Endothelial cell of umbilical vein (primary cell): Measurements from ENCODE around the gene FMN2. TPM values are rescaled to one million over a fixed set of nuclear protein-coding genes. Genes with fewer than 3 reads are reported as not detected.

Experiments used
- BruUV-seq: library from RNA; stranded (reverse); fragments of 400-500 nt; replicated peaks from 2 replicates; lab custom pipeline; 2021; lab: Mats Ljungman, UMichigan
- CTCF ChIA-PET: fragments of 300-600, 350-600 bp; sonication (Branson Sonifier 250); formaldehyde crosslinking; loops from one replicate; lab custom pipeline; 2021; ENCODE audit warnings: antibody characterized with exemption, inconsistent platforms; lab: Charles Lee
- POLR2A ChIA-PET: fragments of 300-600, 350-600 bp; sonication (Branson Sonifier 250); formaldehyde crosslinking; loops from one replicate; lab custom pipeline; 2021; ENCODE audit warnings: antibody characterized with exemption, inconsistent platforms; lab: Charles Lee
- DNase-seq: peaks from one replicate; pipeline ENCODE4 v3.0.0-alpha.2; 2011; ENCODE audit warnings: low read depth, low spot score
- FAIRE-seq: peaks from 2 replicates; lab custom pipeline; 2011; peaks lifted over from hg19 to GRCh38; lab: Jason Lieb, UNC
- H2AFZ ChIP-seq: 2 replicates; pipeline ENCODE4 v1.6.0; 2012; ENCODE audit warnings: low read depth, low read length, control low read depth, inconsistent platforms
- H3K27ac ChIP-seq: 2 replicates; pipeline ENCODE4 v1.5.1; 2011; ENCODE audit warnings: low read depth, mild to moderate bottlenecking, control low read depth, low read length, moderate library complexity; ENCODE audit not compliant: insufficient read depth
- H3K27me3 ChIP-seq, 2 experiments: 2 replicates each; pipeline versions ENCODE4 v1.6.0 to v1.6.1; 2011; ENCODE audit warnings: low read length in 2 of 2, mixed read lengths in 1 of 2; ENCODE audit not compliant: control insufficient read depth in 2 of 2, insufficient read depth in 2 of 2
- H3K36me3 ChIP-seq, 2 experiments: 2 replicates in 1 of 2; 3 replicates in 1 of 2; pipeline ENCODE4 v1.5.1; 2011; ENCODE audit warnings: low read length in 2 of 2, mild to moderate bottlenecking in 1 of 2, moderate library complexity in 1 of 2; ENCODE audit not compliant: control insufficient read depth in 2 of 2, insufficient read depth in 2 of 2; ENCODE audit errors: extremely low read depth in 1 of 2
- H3K4me1 ChIP-seq: 3 replicates; pipeline ENCODE4 v1.5.1; 2011; ENCODE audit warnings: mild to moderate bottlenecking, low read length; ENCODE audit not compliant: control insufficient read depth, insufficient read depth; ENCODE audit errors: extremely low read depth
- H3K4me2 ChIP-seq: 2 replicates; pipeline ENCODE4 v1.6.1; 2011; ENCODE audit warnings: low read length, control low read depth, mixed read lengths; ENCODE audit not compliant: insufficient read depth
- H3K4me3 ChIP-seq, 3 experiments: fragments of 200-600 bp in 1 of 3; sonication (generic), shearing (Covaris generic) in 1 of 3; replicated peaks in 1 of 3; 2 replicates each; pipeline ENCODE4 v1.5.1; 2011 to 2016; ENCODE audit warnings: control low read depth in 3 of 3, low read length in 3 of 3, mild to moderate bottlenecking in 2 of 3, inconsistent platforms in 1 of 3, low read depth in 1 of 3, moderate library complexity in 1 of 3; ENCODE audit not compliant: insufficient read depth in 1 of 3
- H3K79me2 ChIP-seq: 2 replicates; pipeline ENCODE4 v1.6.0; 2012; ENCODE audit warnings: low read length, inconsistent platforms; ENCODE audit not compliant: control insufficient read depth, insufficient read depth
- H3K9ac ChIP-seq: replicated peaks from 2 replicates; pipeline ENCODE3; 2011; ENCODE audit warnings: low read length, control low read depth; ENCODE audit not compliant: insufficient read depth; ENCODE audit errors: extremely low read depth
- H3K9me1 ChIP-seq: replicated peaks from 3 replicates; pipeline ENCODE4 v1.6.0; 2011; ENCODE audit warnings: mild to moderate bottlenecking, low read length; ENCODE audit not compliant: control insufficient read depth, insufficient read depth; ENCODE audit errors: extremely low read depth
- H3K9me3 ChIP-seq: replicated peaks from 2 replicates; pipeline ENCODE4 v1.5.1; 2012; ENCODE audit warnings: low read length, inconsistent platforms; ENCODE audit not compliant: control insufficient read depth, insufficient read depth
- H4K20me1 ChIP-seq: replicated peaks from 2 replicates; pipeline ENCODE3; 2011; ENCODE audit warnings: mild to moderate bottlenecking, low read length; ENCODE audit not compliant: control insufficient read depth, insufficient read depth; ENCODE audit errors: extremely low read depth
- CTCF ChIP-seq, 2 donors: IDR thresholded peaks; 1 replicate in 1 of 2; 2 replicates in 1 of 2; pipeline ENCODE4 v1.5.1; 2011; ENCODE audit warnings: low read length in 2 of 2, mild to moderate bottlenecking in 2 of 2, moderate library complexity in 2 of 2, control low read depth in 1 of 2, inconsistent platforms in 1 of 2, low read depth in 1 of 2; ENCODE audit not compliant: insufficient read depth in 1 of 2; ENCODE audit errors: extremely low read depth in 1 of 2
- EZH2 ChIP-seq: IDR thresholded peaks from 2 replicates; pipeline ENCODE4 v1.6.1; 2012; ENCODE audit warnings: borderline replicate concordance, low read depth, mild to moderate bottlenecking, moderate library complexity, low read length, inconsistent platforms; ENCODE audit not compliant: severe bottlenecking
- FOS ChIP-seq: IDR thresholded peaks from 2 replicates; pipeline ENCODE4 v1.6.1; 2011; ENCODE audit warnings: mild to moderate bottlenecking, low read length, moderate library complexity, borderline replicate concordance; ENCODE audit not compliant: insufficient read depth
- GATA2 ChIP-seq: IDR thresholded peaks from 2 replicates; pipeline ENCODE4 v1.7.0; 2011; ENCODE audit warnings: low read depth, mild to moderate bottlenecking, moderate library complexity, mixed read lengths, low read length; ENCODE audit not compliant: insufficient read length, insufficient read depth
- JUN ChIP-seq: IDR thresholded peaks from 2 replicates; pipeline ENCODE4 v1.6.1; 2011; ENCODE audit warnings: borderline replicate concordance, low read depth; ENCODE audit not compliant: insufficient read length, insufficient read depth
- MAX ChIP-seq: IDR thresholded peaks from 2 replicates; pipeline ENCODE4 v1.6.1; 2011; ENCODE audit not compliant: insufficient read depth, insufficient read length
- MYC ChIP-seq: IDR thresholded peaks from one replicate; pipeline ENCODE4 v1.6.1; 2011; ENCODE audit warnings: mild to moderate bottlenecking, low read depth, low read length
- POLR2A ChIP-seq: IDR thresholded peaks from 2 replicates; pipeline ENCODE4 v1.6.1; 2012; ENCODE audit warnings: low read depth, mild to moderate bottlenecking, control low read depth, low read length
- POLR2AphosphoS5 ChIP-seq: IDR thresholded peaks from 2 replicates; pipeline ENCODE4 v1.6.1; 2012; ENCODE audit warnings: low read depth, mild to moderate bottlenecking, control low read depth, low read length, moderate library complexity; ENCODE audit not compliant: insufficient read depth
- dilution Hi-C: fragments of 300-500 bp; cut with MboI; formaldehyde crosslinking; loops from one replicate; pipeline ENCODE4 v1.15.0; 2019; ENCODE audit warnings: low sequenced_read_pairs; ENCODE audit not compliant: extremely low pct_ligation_motif_present
- intact Hi-C: fragments of 100-400 bp; cut with micrococcal nuclease; formaldehyde crosslinking; loops from one replicate; pipeline ENCODE4 v1.10.0; 2022
- polyA plus RNA-seq, 4 experiments: library from polyadenylated mRNA; depleted of rRNA in 3 of 4; stranded (reverse) in 3 of 4; unstranded in 1 of 4; fragments of >200 nt; gene quantifications; 2 replicates each; pipeline versions ENCODE4 v1.2.1 to v1.2.3, GENCODE V29; 2011 to 2012; ENCODE audit warnings: missing spikeins in 1 of 4
- total RNA-seq: library from RNA; stranded (reverse); gene quantifications from 2 replicates; pipeline ENCODE4 v1.2.3, GENCODE V29; 2021

Gene FMN2
- total and polyA plus RNA-seq, 2 donors (not counting 3 experiments of a cell fraction or from before 2014, with no cell fraction given) = not detected

- H3K27ac ChIP-seq = no peak overlapping the region
- no peak overlapping the region for H2AFZ ChIP-seq
- no peaks in the 10 kb centered on the region for H3K27me3 ChIP-seq
- H3K79me2 ChIP-seq = no peaks in the 10 kb centered on the region
- FAIRE-seq (no peak), DNase-seq (no peak)
- no peak overlapping the region for H3K4me2 ChIP-seq
- no peaks in the 10 kb centered on the region for H3K4me1 ChIP-seq
- no peaks in the 10 kb centered on the region for H4K20me1 ChIP-seq
- dilution Hi-C loops (no loop called here), intact Hi-C loops (no loop called here)
- H3K9me3 ChIP-seq = no peaks in the 10 kb centered on the region
- ChIA-PET CTCF (no interaction called here), POLR2A (no interaction called here)
- no peaks in the 10 kb centered on the region for H3K9me1 ChIP-seq
- BruUV-seq = no TSS peak
- no peak for TF ChIP-seq POLR2A
- TF ChIP-seq FOS = no peak
- no peak for TF ChIP-seq EZH2
- TF ChIP-seq JUN = no peak
- TF ChIP-seq POLR2AphosphoS5 = no peak
- TF ChIP-seq MYC = no peak
- TF ChIP-seq GATA2 = no peak
- TF ChIP-seq CTCF (IDR thresholded peaks at IDR 0.05; ENCODE audit: extremely low read depth in 1 of 2, insufficient read depth in 1 of 2, low read depth in 1 of 2, low read length in 2 of 2) = no peak
- no peak for TF ChIP-seq MAX
- H3K36me3 ChIP-seq = no peaks in the 10 kb centered on the region
- no peak overlapping the region for H3K4me3 ChIP-seq
- H3K9ac ChIP-seq = no peak overlapping the region
Observed at GRCh38 chr1:240194120-240194519, 102.4 kb downstream of the FMN2 start.
